ENCODE measurements around the gene MYO1B.
A peak's percentile ranks its signal among the peaks of the same experiment; 100 is the strongest.

Gene MYO1B

GRCh38 chr2:191459158-191459557, 214.0 kb downstream of the MYO1B start:
- DNase-seq (ENCODE audit: low read depth) = no peak
- TF ChIP-seq, protein P1, sequence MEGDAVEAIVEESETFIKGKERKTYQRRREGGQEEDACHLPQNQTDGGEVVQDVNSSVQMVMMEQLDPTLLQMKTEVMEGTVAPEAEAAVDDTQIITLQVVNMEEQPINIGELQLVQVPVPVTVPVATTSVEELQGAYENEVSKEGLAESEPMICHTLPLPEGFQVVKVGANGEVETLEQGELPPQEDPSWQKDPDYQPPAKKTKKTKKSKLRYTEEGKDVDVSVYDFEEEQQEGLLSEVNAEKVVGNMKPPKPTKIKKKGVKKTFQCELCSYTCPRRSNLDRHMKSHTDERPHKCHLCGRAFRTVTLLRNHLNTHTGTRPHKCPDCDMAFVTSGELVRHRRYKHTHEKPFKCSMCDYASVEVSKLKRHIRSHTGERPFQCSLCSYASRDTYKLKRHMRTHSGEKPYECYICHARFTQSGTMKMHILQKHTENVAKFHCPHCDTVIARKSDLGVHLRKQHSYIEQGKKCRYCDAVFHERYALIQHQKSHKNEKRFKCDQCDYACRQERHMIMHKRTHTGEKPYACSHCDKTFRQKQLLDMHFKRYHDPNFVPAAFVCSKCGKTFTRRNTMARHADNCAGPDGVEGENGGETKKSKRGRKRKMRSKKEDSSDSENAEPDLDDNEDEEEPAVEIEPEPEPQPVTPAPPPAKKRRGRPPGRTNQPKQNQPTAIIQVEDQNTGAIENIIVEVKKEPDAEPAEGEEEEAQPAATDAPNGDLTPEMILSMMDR (IDR thresholded peaks at IDR 0.05; ENCODE audit: control insufficient read depth, extremely low read depth, insufficient read depth) = no peak
- H3K4me3 ChIP-seq (ENCODE audit: low read depth, low read length) = no peak overlapping the region

DNA sequence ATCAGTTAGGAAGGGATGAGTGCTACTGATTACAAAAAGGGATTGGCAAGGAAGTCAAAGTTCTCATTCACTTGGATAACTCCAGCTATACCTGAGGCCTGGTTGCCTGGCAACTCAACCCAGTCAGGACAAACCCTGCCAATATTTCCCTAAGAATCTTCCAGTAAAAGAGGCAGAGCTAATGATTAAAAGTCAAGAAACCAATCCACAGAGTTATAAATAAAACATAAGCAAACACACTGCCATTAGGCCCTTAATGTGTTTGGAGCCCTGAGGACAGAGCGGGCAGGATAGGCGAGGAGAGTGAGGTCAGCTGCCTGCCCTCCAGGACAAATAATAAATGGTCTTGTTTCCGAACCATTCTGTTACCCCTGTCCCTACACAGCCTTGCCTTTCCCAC, 217.2 kb downstream of the MYO1B start:
- TF ChIP-seq, protein P1 (IDR thresholded peaks at IDR 0.05; ENCODE audit: control insufficient read depth, extremely low read depth, insufficient read depth) = no peak
- DNase-seq (ENCODE audit: low read depth) = peak; percentile 57
- H3K4me3 ChIP-seq (ENCODE audit: low read depth, low read length) = no peak overlapping the region

DNA sequence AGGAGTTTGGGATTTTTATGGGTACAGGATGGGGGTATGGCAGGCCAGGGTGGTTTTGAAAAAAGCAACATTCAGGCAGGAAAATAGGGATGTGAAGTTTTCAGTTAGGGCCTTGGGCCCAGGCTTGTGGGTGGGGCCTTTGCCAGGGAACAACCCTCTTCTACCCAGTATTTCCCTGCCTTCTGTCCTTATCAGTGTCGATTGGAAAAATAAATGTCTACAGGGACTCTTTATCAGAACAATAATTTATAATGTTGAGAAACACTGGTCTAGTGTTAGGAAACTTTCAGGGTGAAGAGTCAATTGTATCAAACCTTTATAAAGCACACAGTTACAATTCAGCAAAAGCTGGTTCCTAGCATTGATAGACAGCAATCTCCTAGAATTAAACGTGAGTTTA, 218.6 kb downstream of the MYO1B start:
- no peak overlapping the region for H3K4me3 ChIP-seq (ENCODE audit: low read depth, low read length)
- TF ChIP-seq, protein P1 (IDR thresholded peaks at IDR 0.05; ENCODE audit: control insufficient read depth, extremely low read depth, insufficient read depth) = no peak
- no peak for DNase-seq (ENCODE audit: low read depth)

DNA sequence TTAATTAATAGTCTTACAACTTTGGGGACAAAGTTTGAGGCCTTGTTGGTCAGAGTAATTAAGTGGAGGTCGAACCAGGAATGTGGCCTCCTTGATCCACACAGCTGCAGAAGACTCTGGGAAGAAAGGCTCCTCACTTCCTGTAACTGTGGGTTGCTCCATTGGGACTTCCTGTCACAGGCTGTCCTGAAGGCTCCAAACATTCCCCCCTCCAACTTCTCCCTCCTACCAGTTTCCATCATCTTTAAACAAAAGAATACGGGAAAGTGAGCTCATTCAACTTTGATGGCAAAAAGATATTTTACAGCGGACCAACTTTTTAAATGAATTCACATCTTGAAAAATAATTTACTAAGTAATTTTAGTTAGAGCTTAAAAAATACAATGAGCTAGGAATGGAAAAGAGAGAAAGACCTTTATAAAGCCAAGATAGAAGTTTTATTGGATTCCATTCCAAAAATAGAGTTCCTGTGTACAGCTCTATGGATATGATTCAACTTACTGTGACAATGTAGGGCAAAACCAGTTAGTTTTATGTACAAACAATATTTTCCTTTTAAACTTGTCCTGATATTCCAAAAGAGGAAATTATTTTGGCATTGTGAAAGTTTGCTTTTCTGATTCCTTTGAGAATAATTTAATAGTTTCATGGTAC, 220.7 kb downstream of the MYO1B start:
- no peak for DNase-seq (ENCODE audit: low read depth)
- no peak overlapping the region for H3K4me3 ChIP-seq (ENCODE audit: low read depth, low read length)
- TF ChIP-seq, protein P1 (IDR thresholded peaks at IDR 0.05; ENCODE audit: control insufficient read depth, extremely low read depth, insufficient read depth) = no peak

- DNase-seq (ENCODE audit: low read depth) = no peak
These were observed 221.9 kb downstream of the MYO1B start for GRCh38 chr2:191467113-191467512.

DNA sequence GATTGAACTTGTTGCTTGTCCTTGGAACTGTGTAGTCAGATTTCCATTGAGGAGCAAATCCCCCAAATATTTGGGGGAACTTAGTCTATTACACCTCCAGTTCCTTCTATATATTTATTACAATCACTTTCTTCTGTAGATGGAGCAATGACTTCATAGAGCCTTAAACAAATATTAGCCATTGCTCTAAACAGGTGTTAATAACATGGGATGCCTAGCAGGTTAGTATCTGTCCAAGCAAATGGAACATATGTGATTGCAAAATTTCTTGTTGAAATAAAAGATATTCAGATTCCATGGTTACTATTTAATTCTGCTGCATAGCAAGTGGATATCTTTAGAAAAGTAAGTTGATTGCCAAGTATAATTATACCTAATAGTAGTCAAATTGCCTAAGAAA, 225.1 kb downstream of the MYO1B start:
- DNase-seq (ENCODE audit: low read depth) = no peak
- H3K4me3 ChIP-seq (ENCODE audit: low read depth, low read length) = no peak overlapping the region
- TF ChIP-seq, protein P1 (IDR thresholded peaks at IDR 0.05; ENCODE audit: control insufficient read depth, extremely low read depth, insufficient read depth) = no peak

More at GRCh38 chr2:191467113-191467512, 221.9 kb downstream of the MYO1B start:
- no peak overlapping the region for H3K4me3 ChIP-seq (ENCODE audit: low read depth, low read length)
- TF ChIP-seq, protein P1 (IDR thresholded peaks at IDR 0.05; ENCODE audit: control insufficient read depth, extremely low read depth, insufficient read depth) = no peak

DNA sequence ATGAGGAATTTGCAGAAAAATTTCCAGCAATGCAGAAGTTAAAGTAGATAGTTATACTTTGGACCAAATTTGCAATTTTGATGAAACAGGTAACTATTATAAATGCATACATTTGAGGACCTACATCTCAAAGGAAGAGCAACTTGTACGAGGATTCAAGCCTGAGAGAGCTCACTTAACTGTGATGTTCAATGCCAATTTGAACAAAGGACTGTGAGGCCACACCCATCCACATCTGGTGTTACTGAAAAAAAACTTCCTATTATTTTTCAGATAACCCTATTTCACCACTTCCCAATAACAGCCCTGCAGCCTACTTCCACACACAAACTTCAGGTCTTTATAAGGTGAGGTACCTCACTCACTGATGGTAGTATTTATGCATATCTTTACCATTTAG, 229.3 kb downstream of the MYO1B start:
- no peak for DNase-seq (ENCODE audit: low read depth)
- TF ChIP-seq, protein P1 (IDR thresholded peaks at IDR 0.05; ENCODE audit: control insufficient read depth, extremely low read depth, insufficient read depth) = no peak
- H3K4me3 ChIP-seq (ENCODE audit: low read depth, low read length) = no peak overlapping the region
